Limb (tissue), 2 donors: Measurements from ENCODE around the gene GLB1L.

ENCODE experiments used
- DNase-seq, 2 donors: peaks; one replicate each; pipeline ENCODE4 v3.0.0-alpha.2; 2016; ENCODE audit errors: extremely low spot score in 2 of 2

GLB1L gene

DNA sequence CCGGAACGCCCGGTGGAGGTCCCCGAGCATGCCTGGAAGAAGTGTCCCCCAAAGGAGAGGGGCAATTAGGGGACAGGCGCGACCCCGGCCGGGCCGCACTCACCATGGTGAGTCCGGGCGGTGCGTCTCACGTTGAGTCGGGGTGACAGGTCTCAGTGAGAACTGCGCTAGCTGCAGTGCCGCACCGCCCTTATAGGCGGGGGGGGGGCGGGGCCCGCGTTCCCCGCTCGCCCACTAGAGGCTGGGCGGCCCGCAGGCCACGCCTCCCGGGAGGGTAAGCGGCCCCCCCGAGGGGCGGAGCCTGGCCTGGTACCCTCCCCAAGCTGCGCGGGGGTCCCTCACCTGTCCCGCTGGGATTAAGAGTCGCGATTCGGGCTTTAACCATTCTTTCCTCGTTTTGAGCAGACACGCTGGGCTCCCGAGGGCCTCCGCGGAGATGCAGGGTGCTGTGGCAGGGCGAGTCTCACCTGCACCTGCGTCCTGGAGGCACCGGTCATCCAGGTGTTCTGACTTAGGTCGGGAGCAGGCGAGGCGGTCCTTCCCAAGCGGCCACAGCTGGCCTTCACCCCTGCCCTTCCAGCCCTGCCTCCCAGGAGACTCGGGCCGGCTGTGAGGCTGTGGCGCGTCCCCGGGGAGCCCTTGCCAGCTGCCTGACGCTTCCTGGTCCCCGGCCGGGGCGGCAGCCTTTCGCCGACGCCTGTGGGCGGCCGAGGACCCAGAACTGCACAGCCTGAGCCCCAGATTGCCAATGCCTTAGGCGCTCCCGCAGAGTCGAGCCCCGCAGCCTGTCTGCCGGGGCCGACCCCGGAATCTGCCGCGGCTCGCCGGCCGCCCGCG, 8.7 kb upstream of the GLB1L start, which contains the start of gene TUBA4A:
TSS of gene TUBA4A (minus strand) at position 166 of the 837 bp plus-strand sequence. CDS start at position 106, 60 bp downstream.
- peak; percentile 26 to 74 for DNase-seq

DNA sequence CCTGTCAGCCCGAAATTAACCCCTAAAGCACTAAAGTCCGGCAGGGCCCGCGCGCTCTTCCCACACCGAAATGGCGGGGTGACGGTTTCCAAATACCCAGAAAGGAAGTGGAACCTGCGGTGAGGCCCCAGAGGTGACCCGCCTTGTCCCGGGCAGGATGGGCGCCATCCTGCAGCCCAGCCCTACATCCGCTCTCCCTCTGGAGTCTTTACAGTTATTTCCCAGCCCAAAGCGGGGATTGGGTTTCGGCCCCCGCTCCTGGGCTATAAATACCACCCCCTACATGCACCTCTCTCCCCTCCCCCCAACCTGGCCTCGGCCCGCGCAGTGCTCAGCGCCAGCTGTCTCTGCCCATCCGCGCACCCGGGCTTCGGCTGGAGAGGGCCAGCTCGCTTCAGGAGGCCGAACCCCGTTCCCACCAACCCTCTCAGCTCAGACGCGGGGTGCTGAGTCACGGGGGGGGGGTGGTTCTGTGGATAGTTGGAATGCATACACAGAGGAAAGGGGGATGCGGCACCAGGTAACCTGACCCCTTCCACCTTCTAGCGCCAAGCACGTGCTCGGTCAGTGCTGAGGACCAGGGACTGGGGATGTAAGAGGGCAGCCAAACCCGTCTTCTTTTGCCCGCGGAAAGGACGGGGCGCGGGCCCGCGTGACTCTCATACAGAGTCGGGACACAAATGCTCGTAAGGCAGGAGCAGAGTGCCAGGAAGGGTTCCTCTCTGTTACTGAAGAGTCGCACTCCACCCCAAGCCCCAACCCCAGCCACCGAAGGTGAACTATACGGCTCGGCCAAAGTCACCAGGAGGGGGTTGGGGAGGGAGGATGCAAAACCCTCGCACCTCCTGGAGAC, 7.9 kb upstream of the GLB1L start, which contains the start of gene TUBA4B:
TSS of gene TUBA4B (plus strand) at position 344 of the 853 bp plus-strand sequence. CDS start at position 509, 165 bp downstream.
- peak in 1 of 2 donors; percentile 70 for DNase-seq

DNA sequence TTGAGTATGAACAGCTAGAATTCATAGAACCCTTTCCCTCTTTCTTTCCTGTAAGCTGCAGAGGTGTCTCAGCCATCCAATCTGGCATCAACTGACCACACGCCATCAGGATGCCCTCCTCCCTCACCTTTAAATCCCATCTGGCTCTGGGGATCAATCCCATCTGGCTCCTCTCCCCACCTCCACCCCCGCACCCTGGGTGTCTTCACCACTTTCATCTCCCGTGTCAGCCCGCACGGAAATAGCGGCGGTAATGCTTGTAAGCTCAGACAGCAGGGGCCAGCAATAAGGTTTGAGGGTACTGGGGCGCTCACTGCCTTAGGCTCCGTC, 7.3 kb upstream of the GLB1L start:
- DNase-seq, result no peak

DNA sequence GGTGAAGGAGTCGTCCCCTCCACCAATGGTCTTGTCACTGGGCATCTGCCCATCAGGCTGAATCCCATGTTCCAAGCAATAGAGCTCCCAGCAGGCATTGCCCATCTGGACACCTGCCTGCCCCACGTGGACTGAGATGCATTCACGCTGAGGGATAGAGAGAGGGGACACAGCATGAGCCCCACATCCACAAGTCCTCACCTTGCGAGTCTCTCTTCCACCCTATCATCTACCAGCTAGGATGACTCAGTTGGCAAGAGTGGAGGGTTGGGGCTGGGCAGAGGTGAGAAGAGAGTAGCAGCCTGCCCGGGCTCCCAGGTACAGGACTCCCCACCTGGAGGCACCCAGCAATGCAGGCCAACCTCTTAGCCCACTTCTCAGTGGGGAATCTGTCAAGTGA, 6.8 kb upstream of the GLB1L start:
- DNase-seq, result no peak

DNA sequence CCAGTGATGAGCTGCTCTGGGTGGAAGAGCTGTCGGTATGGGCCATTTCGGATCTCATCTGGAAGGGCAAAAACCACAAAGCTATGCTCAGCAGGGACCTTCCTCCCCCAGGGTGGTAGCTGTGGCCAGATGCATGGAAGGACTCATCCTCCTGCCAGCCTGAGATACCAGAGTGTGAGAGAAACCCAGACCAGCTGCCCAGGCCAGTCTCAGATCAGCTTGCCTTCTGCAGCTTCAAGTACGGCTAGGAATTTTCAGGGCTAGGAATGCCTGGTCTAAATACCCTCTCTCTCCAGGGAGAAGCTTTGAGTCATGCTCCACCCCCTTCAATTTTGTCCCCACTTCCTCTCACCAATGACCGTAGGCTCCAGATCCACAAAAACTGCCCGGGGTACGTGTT, 6.4 kb upstream of the GLB1L start:
- DNase-seq, result no peak

DNA sequence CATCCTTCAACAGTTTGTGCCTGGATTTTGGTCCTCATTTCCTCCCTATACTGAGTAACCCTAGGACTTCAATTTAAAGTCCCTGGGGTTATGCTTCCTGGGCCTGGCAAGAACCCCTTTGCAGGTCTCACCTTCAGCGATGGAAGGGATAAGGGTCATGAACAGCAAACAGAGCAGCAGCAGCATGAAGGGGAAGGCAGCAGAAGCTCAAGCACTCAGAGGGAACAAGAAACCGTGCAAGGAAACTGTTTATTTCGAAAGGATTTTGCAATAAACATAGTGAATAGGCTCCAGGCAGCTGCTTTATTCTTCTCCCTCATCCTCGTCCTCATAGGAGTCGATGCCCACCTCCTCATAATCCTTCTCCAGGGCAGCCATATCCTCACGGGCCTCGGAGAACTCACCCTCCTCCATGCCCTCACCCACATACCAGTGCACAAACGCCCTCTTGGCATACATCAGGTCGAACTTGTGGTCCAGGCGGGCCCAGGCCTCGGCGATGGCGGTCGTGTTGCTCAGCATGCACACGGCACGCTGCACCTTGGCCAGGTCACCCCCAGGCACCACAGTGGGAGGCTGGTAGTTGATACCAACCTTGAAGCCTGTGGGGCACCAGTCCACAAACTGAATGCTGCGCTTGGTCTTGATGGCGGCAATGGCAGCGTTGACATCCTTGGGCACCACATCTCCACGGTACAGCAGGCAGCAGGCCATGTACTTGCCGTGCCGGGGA, 5.0 kb upstream of the GLB1L start:
- DNase-seq, result no peak

DNA sequence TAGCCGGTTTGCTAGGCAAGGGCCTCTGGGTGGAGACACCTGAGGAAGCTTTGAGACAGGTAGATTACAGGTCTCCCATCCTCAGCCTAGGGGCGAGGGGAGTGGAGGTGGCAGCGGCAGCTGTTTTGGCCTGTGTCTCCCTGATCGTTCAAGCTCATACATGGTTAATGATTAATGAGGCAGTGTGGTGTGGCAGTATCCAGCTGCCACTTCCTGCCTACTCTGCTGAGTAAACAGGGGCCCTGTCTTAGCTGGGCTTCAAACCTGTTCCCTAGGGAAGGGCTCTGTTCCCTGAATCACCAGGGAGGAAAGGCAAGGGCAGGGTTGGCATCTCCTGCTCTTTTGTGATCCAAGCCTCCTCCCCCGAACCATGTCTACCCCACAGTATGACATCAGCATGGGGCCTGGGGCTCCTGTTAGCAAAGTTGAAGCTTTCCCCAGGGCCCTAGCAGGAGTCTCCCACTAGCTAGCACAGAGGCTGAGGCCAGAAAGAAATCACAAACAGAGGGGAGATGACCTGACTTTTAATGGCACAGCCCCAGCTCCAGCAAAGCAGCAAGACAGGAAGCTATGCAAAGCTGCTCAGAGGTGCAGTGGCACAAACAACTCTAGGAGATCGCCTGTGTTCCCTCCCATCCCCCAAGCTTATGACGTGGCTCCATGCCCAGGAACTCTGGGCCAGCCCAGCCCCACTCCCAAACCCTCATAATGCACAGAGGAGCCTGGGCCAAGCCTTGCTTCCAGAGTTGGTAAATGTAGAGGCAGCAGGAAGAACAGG, 4.1 kb upstream of the GLB1L start:
- DNase-seq, result peak; percentile 53 to 70

DNA sequence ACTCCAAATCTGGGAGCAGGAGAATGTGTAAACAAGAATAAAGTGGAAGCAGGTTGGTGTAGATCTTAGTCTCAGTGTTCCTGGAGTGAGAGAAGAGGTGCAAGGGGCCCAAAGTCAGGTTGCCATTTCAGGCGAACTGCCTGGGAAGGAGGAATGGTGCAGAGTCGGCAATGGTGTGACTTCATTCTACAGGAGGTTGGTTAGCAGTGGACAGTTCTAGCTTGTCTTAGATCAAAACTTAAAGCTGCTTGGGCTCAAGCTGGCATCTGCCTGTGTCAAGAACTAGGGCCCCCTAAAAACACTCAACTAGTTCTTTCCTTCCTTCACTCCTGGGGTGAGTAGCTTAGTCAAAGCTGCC, 3.6 kb upstream of the GLB1L start:
- no peak for DNase-seq

DNA sequence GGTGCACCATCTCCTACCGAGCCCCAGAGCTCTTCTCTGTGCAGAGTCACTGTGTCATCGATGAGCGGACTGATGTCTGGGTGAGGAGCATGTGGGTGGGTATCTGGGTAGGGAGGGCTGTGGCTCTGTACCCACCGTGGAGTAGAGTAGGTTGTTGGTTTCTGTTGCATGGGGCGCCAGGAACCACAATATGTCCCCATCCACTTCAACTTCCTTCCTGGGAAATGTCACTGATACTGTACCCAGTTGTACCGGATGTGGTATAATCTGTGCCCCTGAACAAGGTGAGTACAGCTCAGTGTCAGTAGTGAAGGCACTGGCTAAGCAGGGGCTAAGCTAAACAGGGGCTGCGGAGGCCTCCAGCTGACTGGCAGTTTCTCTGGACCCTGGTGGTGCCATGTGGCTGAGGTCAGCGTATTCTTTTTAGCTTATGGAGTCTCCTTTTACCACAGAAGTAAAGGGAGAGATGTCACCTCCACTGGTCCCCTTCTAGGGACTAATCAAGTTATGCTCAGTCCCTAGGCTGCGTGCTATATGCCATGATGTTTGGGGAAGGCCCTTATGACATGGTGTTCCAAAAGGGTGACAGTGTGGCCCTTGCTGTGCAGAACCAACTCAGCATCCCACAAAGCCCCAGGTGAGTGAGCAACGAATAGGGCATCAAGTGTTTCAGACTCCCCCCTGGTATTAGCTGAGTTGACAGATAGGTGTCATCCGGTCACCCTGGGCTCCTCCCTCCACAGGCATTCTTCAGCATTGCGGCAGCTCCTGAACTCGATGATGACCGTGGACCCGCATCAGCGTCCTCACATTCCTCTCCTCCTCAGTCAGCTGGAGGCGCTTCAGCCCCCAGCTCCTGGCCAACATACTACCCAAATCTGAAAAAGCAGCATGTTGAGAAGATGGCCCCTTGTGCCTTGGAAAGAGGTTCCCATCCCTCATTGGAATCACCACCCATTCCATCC, 2.7 kb upstream of the GLB1L start:
- no peak for DNase-seq

DNA sequence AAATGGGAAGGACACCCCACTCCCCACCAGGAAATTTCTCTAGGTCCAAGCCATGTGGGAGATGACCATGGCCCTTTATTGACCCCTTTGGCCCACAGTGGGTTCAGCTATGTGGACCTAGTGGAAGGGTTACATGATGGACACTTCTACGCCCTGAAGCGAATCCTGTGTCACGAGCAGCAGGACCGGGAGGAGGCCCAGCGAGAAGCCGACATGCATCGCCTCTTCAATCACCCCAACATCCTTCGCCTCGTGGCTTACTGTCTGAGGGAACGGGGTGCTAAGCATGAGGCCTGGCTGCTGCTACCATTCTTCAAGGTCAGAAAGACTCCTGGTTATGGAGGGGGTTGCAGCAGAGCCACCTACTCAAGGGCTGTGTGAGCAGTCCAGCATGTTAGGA, 1.3 kb upstream of the GLB1L start:
- DNase-seq, result no peak

DNA sequence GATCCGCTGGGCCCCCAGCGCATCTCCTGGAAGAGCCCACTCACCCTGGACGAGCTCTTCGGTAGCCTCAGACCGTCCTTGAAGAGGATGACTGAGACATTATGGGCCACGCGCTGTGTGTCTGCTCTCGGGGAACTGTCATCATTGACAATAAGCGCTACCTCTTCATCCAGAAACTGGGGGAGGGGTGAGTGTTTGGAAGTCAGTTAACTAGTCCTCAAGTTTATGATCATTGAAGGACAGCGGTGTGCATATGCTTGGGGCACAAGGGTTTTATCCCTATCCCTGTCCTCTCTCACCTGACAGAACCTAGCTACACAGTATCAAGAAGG, 621 bp upstream of the GLB1L start:
- DNase-seq, result no peak

DNA sequence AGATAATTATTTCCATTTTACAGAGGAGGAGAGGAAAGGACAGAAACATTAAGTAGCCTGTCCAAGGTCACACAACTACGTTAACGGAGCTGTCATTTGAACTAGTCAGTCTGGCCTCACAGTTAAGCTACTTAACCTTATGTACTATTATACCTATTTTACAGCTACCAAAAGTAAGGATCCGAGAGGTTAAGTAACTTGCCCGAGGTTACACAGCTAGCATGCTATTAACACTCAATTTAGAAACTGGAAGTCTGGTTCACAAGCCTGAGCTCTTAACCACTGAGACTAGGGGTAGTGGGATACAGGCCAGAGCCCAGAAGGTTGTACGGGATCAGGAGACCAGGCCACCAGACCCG, 476 bp downstream of the GLB1L start:
- no peak for DNase-seq

DNA sequence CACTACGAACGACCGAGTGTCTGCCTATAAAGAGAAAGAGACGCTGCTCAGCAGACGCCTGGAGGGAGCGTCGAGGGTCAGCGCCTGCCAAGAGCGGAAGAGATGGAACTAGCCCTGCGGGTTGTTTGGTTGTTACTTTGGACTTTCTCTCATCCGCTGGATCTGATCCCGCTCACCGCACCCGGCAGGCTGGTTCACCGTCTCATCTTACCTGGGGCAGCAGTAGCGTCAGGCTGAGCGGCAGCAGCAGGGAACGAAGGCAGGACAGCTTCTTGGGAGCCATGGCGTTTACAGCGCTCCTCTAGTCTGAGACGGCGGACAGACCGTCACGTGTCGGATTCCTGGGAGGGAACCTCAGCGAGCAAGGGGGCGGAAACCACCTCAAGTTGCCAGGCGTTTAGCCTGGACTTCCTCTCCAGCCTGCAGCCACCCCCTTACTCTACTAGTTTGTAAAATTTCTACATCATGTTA, 1.9 kb downstream of the GLB1L start:
- DNase-seq, result no peak

DNA sequence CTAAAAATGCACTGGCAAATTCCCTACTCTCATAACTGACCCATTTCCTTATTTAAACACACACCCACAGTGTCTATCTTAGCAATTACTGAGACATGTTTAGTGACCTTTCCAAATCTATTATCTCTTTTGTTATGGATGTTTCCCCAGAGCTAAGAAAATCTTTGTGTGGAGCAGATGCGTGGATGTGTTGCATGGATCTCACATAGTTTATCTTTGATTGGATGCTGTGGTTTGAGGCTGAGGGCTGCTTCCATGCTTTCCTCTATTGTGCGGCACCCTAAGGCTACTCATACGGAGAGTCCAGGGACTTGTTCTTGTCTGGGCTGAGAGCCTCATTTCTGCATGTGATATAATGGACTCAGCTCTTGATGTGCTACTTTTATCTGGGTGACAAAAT, 10.9 kb downstream of the GLB1L start:
- no peak for DNase-seq

DNA sequence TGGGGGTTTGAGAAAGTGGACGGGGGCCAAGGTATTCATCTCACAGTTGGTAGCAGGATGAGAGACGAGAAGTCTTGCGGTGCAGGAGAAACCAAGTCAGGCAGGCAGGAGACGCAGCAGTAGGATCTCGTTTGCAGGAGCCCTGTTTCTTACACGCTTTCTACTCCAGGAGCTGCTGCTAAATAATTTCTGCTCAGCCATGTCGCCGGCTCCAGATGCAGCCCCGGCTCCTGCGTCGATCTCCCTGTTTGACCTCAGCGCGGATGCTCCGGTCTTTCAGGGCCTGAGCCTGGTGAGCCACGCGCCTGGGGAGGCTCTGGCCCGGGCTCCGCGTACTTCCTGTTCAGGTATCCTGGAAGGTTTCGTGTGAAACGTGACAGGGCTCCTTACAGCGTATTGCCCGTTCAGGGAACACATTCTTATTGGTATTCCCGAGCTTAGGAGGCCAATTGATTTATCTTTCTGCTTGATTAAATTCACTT, 15.1 kb downstream of the GLB1L start:
- no peak for DNase-seq

DNA sequence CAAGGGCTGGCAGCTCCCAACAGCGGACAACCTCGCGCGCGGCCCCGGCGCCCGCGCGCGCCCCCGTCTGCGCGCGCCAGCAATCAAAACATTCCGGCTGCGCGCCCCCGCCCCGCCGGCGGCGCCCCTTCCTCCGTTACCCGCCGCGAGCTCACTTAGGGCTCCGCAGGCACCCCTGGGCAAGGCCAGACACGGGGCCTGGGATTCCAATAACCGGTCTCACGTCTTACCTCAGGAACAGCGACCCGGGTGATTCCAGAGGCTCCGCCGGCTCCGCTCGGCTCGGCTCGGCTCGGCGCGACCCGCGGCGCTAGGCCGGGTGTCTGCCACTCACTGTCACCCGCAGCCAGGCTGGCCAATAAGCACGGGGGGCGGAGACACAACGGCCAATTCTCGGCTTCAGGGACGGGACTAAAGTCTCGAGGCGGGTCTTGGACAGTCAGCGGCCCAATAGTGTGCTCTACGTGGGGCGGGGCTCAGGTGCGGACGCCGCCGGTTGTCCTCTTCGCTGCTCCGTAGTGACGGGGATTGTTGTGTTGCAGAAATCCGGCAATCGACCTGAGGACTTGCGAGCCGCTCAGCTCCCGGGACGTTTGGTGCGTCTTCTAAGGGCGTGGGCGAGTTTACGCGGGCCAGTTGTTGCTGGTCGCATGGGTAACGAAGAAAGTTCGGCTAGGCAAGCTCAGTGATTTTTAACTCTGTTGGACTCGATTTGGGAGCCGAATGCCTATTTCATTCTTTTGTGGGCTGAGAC, 15.8 kb downstream of the GLB1L start, which contains the start of the genes ANKZF1 and ATG9A:
TSS of gene ANKZF1 (plus strand) at position 502 of the 754 bp plus-strand sequence. CDS start 452 bp downstream, outside the sequence.
TSS of gene ATG9A (minus strand) at position 332 of the 754 bp plus-strand sequence. CDS start 1,612 bp downstream, outside the sequence.
- peak; percentile 98 to 99 for DNase-seq

DNA sequence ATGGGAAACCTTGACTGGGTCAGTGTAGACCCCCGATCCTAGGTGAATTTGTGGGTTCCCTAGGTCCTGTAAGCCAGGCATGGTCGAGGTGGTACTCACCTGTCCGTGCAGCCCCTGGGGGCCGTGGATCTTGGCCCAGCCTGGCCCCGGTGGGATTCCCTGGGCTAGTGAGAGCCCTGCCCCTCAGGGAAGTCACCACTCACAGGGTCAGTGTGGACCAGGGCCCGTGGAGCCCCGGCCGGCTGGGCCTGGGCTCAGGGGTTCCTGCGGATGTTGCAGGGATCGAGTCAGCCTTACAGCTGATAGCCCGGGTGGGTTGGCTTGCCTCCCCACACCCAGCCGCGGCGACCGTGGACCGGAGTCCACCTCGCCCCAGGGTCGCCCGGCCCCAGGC, 16.3 kb downstream of the GLB1L start:
- no peak for DNase-seq

DNA sequence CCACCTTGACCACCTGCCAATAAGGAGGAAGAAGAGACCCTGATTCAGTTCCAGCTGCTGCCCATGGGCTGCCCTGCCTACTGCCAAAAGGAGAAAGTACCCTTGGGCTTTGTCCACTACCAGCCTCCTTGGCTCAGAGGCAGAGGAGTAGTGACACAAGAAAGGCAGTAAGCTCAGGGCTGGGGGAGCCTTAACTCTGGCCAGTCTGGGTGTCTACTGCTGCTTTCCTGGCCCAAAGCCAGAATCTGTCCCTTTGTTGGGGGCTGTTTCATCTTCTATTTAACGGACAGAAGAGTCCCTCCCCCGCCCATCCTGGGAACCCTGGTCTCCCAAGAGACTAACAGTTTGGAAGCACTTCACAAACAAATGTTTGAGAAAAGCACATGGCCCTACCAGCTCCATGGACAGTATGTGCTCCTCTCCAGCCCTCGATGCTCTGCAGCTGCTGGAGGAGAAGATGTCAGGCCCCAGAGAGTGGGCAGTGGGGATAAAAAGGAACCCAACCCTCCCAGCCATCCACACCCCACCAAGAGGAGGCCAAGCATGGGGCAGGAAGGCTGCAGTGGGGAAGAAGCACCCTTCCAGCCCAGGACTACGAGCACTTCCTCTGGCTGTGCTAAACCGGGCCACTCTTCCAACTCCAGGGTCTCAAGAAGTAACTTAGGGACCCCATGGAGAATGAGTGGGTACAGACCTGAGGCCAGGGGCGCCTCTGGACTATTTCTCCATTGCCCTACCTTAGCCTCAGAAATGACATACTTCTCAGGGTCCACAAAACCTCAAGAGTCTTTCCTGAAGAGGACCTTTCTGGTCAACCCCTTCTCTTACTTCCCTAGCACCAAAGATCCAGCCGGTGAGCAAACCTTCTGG, 17.0 kb downstream of the GLB1L start:
- DNase-seq, result no peak
